K562 (cell line): ENCODE measurements around the gene STK11. TPM values are rescaled to one million over a fixed set of nuclear protein-coding genes. Genes with fewer than 3 reads are reported as not detected.
A peak's percentile ranks its signal among the peaks of the same experiment; 100 is the strongest.

ENCODE experiments used
- C11orf30 ChIP-seq: fragments of 450-650 bp; IDR thresholded peaks from 2 replicates; pipeline ENCODE4 v1.6.1; 2016; ENCODE audit warnings: low read depth, mild to moderate bottlenecking
- GATAD2B ChIP-seq: fragments of 450-650 bp; IDR thresholded peaks from 2 replicates; pipeline ENCODE4 v1.6.1; 2017; ENCODE audit warnings: mild to moderate bottlenecking, borderline replicate concordance
- IRF2 ChIP-seq: sonication (generic); formaldehyde crosslinking; IDR thresholded peaks from 2 replicates; pipeline ENCODE4 v1.8.1; 2022; ENCODE audit warnings: mild to moderate bottlenecking, missing genetic modification reagents
- KAT7 ChIP-seq: sonication (generic); formaldehyde crosslinking; IDR thresholded peaks from 2 replicates; pipeline ENCODE4 v1.8.0; 2022; ENCODE audit warnings: missing genetic modification reagents, mild to moderate bottlenecking, borderline replicate concordance
- KDM1A ChIP-seq, 2 experiments: fragments of 450-650 bp; IDR thresholded peaks; 2 replicates each; pipeline ENCODE4 v1.6.1; 2016; ENCODE audit warnings: mild to moderate bottlenecking in 2 of 2
- KHSRP ChIP-seq: fragments of 450-650 bp; IDR thresholded peaks from 2 replicates; pipeline ENCODE4 v1.6.1; 2017
- LCOR ChIP-seq: sonication (generic); formaldehyde crosslinking; IDR thresholded peaks from 2 replicates; pipeline ENCODE4 v1.8.0; 2022; ENCODE audit warnings: mild to moderate bottlenecking, missing genetic modification reagents
- MAFK ChIP-seq: IDR thresholded peaks from 2 replicates; pipeline ENCODE4 v1.6.1; 2011; ENCODE audit warnings: low read length, improper control_type of control experiment
- NELFE ChIP-seq: IDR thresholded peaks from 2 replicates; pipeline ENCODE4 v1.6.1; 2011; ENCODE audit warnings: mild to moderate bottlenecking; ENCODE audit not compliant: insufficient read depth, insufficient read length
- NFXL1 ChIP-seq: fragments of 450-650 bp; formaldehyde crosslinking; IDR thresholded peaks from 2 replicates; pipeline ENCODE4 v1.4.0; 2021; ENCODE audit warnings: mild to moderate bottlenecking
- NR2F6 ChIP-seq: fragments of 450-650 bp; formaldehyde crosslinking; IDR thresholded peaks from 2 replicates; pipeline ENCODE4 v1.4.0; 2020; ENCODE audit warnings: mild to moderate bottlenecking
- PML ChIP-seq: IDR thresholded peaks from 2 replicates; pipeline ENCODE4 v1.6.1; 2012; ENCODE audit warnings: low read length, inconsistent platforms
- RBM39 ChIP-seq: fragments of 200-400 bp; formaldehyde crosslinking; optimal IDR thresholded peaks from 2 replicates; pipeline ENCODE3; 2018; ENCODE audit warnings: low read depth, low read length
- SIN3B ChIP-seq: fragments of 450-650 bp; IDR thresholded peaks from 2 replicates; pipeline ENCODE4 v1.6.1; 2017; ENCODE audit warnings: low read depth, mild to moderate bottlenecking, moderate library complexity
- SMAD3 ChIP-seq: fragments of 450-650 bp; formaldehyde crosslinking; conservative IDR thresholded peaks from 2 replicates; pipeline ENCODE4 v1.4.0; 2020; ENCODE audit warnings: mild to moderate bottlenecking
- UBTF ChIP-seq, 2 experiments: IDR thresholded peaks; 2 replicates each; pipeline ENCODE4 v1.6.1; 2012; ENCODE audit warnings: improper control_type of control experiment in 2 of 2, low read depth in 2 of 2, low read length in 2 of 2, borderline replicate concordance in 1 of 2
- ZBTB17 ChIP-seq: fragments of 450-650 bp; formaldehyde crosslinking; IDR thresholded peaks from 2 replicates; pipeline ENCODE4 v1.4.0; 2020; ENCODE audit warnings: mild to moderate bottlenecking
- ZBTB8A ChIP-seq: fragments of 450-650 bp; IDR thresholded peaks from 2 replicates; pipeline ENCODE4 v1.6.1; 2018; ENCODE audit warnings: mild to moderate bottlenecking, moderate library complexity; ENCODE audit not compliant: partially characterized antibody
- ZNF134 ChIP-seq: fragments of 250-450 bp; sonication (Bioruptor Pico); conservative IDR thresholded peaks from 2 replicates; pipeline ENCODE4 v1.4.0; 2020
- ZNF174 ChIP-seq: fragments of 250-450 bp; sonication (Bioruptor Pico); IDR thresholded peaks from 2 replicates; pipeline ENCODE4 v1.4.0; 2020; ENCODE audit warnings: mild to moderate bottlenecking
- ZNF431 ChIP-seq: sonication (generic); formaldehyde crosslinking; IDR thresholded peaks from 2 replicates; pipeline ENCODE4 v1.8.0; 2022; ENCODE audit warnings: mild to moderate bottlenecking, missing genetic modification reagents
- ZNF584 ChIP-seq: fragments of 200-800 bp; sonication (Bioruptor generic); IDR thresholded peaks from 2 replicates; pipeline ENCODE4 v1.6.1; 2016; ENCODE audit warnings: low read depth, mild to moderate bottlenecking, missing genetic modification characterization, missing compliant biosample characterization
- polyA plus RNA-seq, 8 experiments: library from polyadenylated mRNA; depleted of rRNA in 4 of 8; stranded (reverse) in 5 of 8; unstranded in 3 of 8; fragments of >200 nt; fragmentation: Nextera tagmentation in 2 of 8; fragmentation: Illumina TruSeq in 1 of 8; extraction: Ambion mirVana in 2 of 8; extraction: Trizol in 1 of 8; gene quantifications; 2 replicates each; pipeline versions ENCODE4 v1.2.1 to v1.2.3, GENCODE V29; 2011 to 2014; ENCODE audit warnings: inconsistent platforms in 1 of 8, missing spikeins in 1 of 8
- total RNA-seq, 7 experiments: library from RNA; depleted of rRNA in 6 of 7; stranded (reverse); fragments of >200 nt in 6 of 7; fragmentation: Illumina TruSeq in 2 of 7; extraction: Trizol in 2 of 7; gene quantifications; 2 replicates each; pipeline versions ENCODE4 v1.2.1 to v1.2.3, GENCODE V29; 2011 to 2021; ENCODE audit warnings: low replicate concordance in 1 of 7
- TF ChIP-seq, protein P1 (sequence below): fragments of 450-650 bp; IDR thresholded peaks from 2 replicates; pipeline ENCODE4 v1.6.1; 2017; ENCODE audit warnings: antibody characterized with exemption
- TF ChIP-seq, protein P2 (sequence below): fragments of 250-450 bp; sonication (Bioruptor Pico); IDR thresholded peaks from 2 replicates; pipeline ENCODE4 v1.5.0; 2022; ENCODE audit warnings: mild to moderate bottlenecking
- TF ChIP-seq, protein P3 (sequence below): fragments of 250-450 bp; sonication (Bioruptor Pico); IDR thresholded peaks from 2 replicates; pipeline ENCODE4 v1.6.1; 2021; ENCODE audit warnings: mild to moderate bottlenecking

The STK11 gene
- total and polyA plus RNA-seq, 9 of the 15 experiments (the other 6 are each of a cell fraction or from before 2014, with no cell fraction given) = 0.15 to 96.5 (median 31.7) TPM

DNA sequence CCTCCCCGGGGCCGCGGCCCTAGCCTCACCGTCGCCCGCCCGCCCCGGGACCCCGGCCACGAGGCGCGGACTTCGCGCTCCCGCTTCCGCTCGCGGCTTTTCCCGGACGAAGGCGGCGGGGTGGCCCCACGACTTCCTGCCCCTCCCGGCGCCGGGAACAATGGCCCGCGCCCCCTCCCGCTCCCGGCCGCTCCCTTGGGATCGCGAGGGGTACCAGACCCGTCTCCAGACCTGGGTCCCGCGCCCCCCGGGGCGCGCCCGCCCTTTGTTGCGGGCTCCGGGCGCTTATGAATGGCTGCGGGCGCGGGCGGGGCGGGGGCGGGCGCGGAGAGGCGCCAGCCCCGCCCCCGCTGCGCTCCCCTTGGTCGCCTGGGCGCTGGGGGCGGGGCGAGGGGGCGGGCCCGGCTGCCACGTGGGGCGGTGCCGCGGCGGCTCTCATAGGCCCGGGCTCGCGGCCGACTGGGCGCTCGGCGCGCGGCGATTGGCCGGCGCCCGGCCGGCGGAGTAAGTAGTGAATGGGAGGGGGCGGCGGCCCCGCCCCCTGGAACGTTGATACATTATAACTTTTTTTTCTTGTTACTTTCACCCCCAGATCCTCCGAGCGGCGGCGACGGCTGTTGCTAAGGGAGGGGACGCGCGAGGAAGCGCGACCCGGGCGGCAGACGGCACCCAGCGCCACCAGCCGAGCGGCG lies 43.9 kb downstream of the STK11 start (continued):
- TF ChIP-seq SIN3B (no peak), GATAD2B (no peak), RBM39 (no peak), NR2F6 (CRISPR knock-in tag) (no peak), LCOR (CRISPR knock-in tag) (peak; percentile 47; the same call in 1 of the 2 replicates), PML (peak; percentile 54; the same call in 1 of the 2 replicates), NFXL1 (CRISPR knock-in tag) (no peak), C11orf30 (no peak), ZBTB8A (no peak), KHSRP (no peak), IRF2 (CRISPR knock-in tag) (no peak), ZBTB17 (CRISPR knock-in tag) (no peak), ZNF431 (CRISPR knock-in tag) (no peak), ZNF174 (CRISPR knock-in tag) (no peak), KAT7 (CRISPR knock-in tag) (peak; percentile 74; the same call in 1 of the 2 replicates), MAFK (no peak), ZNF134 (CRISPR knock-in tag) (no peak), NELFE (no peak), ZNF584 (CRISPR knock-in tag) (no peak), SMAD3 (CRISPR knock-in tag) (no peak), KDM1A (IDR thresholded peaks at IDR 0.05) (no peak), UBTF (IDR thresholded peaks at IDR 0.05; ENCODE audit: borderline replicate concordance in 1 of 2, low read depth in 2 of 2, low read length in 2 of 2) (no peak)
- TF ChIP-seq, protein P1, sequence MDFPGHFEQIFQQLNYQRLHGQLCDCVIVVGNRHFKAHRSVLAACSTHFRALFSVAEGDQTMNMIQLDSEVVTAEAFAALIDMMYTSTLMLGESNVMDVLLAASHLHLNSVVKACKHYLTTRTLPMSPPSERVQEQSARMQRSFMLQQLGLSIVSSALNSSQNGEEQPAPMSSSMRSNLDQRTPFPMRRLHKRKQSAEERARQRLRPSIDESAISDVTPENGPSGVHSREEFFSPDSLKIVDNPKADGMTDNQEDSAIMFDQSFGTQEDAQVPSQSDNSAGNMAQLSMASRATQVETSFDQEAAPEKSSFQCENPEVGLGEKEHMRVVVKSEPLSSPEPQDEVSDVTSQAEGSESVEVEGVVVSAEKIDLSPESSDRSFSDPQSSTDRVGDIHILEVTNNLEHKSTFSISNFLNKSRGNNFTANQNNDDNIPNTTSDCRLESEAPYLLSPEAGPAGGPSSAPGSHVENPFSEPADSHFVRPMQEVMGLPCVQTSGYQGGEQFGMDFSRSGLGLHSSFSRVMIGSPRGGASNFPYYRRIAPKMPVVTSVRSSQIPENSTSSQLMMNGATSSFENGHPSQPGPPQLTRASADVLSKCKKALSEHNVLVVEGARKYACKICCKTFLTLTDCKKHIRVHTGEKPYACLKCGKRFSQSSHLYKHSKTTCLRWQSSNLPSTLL = no peak
- TF ChIP-seq, protein P2, sequence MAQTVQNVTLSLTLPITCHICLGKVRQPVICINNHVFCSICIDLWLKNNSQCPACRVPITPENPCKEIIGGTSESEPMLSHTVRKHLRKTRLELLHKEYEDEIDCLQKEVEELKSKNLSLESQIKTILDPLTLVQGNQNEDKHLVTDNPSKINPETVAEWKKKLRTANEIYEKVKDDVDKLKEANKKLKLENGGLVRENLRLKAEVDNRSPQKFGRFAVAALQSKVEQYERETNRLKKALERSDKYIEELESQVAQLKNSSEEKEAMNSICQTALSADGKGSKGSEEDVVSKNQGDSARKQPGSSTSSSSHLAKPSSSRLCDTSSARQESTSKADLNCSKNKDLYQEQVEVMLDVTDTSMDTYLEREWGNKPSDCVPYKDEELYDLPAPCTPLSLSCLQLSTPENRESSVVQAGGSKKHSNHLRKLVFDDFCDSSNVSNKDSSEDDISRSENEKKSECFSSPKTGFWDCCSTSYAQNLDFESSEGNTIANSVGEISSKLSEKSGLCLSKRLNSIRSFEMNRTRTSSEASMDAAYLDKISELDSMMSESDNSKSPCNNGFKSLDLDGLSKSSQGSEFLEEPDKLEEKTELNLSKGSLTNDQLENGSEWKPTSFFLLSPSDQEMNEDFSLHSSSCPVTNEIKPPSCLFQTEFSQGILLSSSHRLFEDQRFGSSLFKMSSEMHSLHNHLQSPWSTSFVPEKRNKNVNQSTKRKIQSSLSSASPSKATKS (CRISPR knock-in tag) = no peak
- TF ChIP-seq, protein P3, sequence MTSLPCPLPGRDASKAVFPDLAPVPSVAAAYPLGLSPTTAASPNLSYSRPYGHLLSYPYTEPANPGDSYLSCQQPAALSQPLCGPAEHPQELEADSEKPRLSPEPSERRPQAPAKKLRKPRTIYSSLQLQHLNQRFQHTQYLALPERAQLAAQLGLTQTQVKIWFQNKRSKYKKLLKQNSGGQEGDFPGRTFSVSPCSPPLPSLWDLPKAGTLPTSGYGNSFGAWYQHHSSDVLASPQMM (CRISPR knock-in tag) = no peak
